ENCODE measurements around the gene TTC13.

Gene TTC13

GRCh38 chr1:230875370-230875769, 103.3 kb downstream of the TTC13 start:
- no peaks in the 10 kb centered on the region for H3K79me2 ChIP-seq (ENCODE audit: control insufficient read depth, insufficient read depth, low read length, unreplicated experiment)
- no peak overlapping the region for H3K4me3 ChIP-seq (ENCODE audit: low read depth, low read length)
- no peaks in the 10 kb centered on the region for H3K36me3 ChIP-seq (ENCODE audit: insufficient read depth, low read length)
- no peaks in the 10 kb centered on the region for H3K27me3 ChIP-seq (ENCODE audit: insufficient read depth, low read length)
- peaks cover 28% of the 10 kb centered on the region for H3K4me1 ChIP-seq (ENCODE audit: control insufficient read depth, insufficient read depth, low read length, unreplicated experiment)
- H2AFZ ChIP-seq (ENCODE audit: low read length, unreplicated experiment) = no peak overlapping the region
- no peak overlapping the region for H3K27ac ChIP-seq (ENCODE audit: low read depth, low read length)

- H3K79me2 ChIP-seq (ENCODE audit: control insufficient read depth, insufficient read depth, low read length, unreplicated experiment) = peaks cover 15% of the 10 kb centered on the region
- no peaks in the 10 kb centered on the region for H3K27me3 ChIP-seq (ENCODE audit: insufficient read depth, low read length)
- H3K4me1 ChIP-seq (ENCODE audit: control insufficient read depth, insufficient read depth, low read length, unreplicated experiment) = peaks cover 20% of the 10 kb centered on the region
- no peaks in the 10 kb centered on the region for H3K36me3 ChIP-seq (ENCODE audit: insufficient read depth, low read length)
- H2AFZ ChIP-seq (ENCODE audit: low read length, unreplicated experiment) = no peak overlapping the region
- H3K27ac ChIP-seq (ENCODE audit: low read depth, low read length) = no peak overlapping the region
- no peak overlapping the region for H3K4me3 ChIP-seq (ENCODE audit: low read depth, low read length)
Observed at GRCh38 chr1:230870916-230871315, 107.7 kb downstream of the TTC13 start.

GRCh38 chr1:230869500-230869899, 109.2 kb downstream of the TTC13 start:
- peak overlapping the region; percentile 28 for H3K27ac ChIP-seq (ENCODE audit: low read depth, low read length)
- H3K79me2 ChIP-seq (ENCODE audit: control insufficient read depth, insufficient read depth, low read length, unreplicated experiment) = peaks cover 26% of the 10 kb centered on the region
- peak overlapping the region; percentile 65 for H2AFZ ChIP-seq (ENCODE audit: low read length, unreplicated experiment)
- peaks cover 23% of the 10 kb centered on the region for H3K4me1 ChIP-seq (ENCODE audit: control insufficient read depth, insufficient read depth, low read length, unreplicated experiment)
- no peaks in the 10 kb centered on the region for H3K27me3 ChIP-seq (ENCODE audit: insufficient read depth, low read length)
- H3K4me3 ChIP-seq (ENCODE audit: low read depth, low read length) = peak overlapping the region; percentile 71
- no peaks in the 10 kb centered on the region for H3K36me3 ChIP-seq (ENCODE audit: insufficient read depth, low read length)

GRCh38 chr1:230868736-230869385, 109.8 kb downstream of the TTC13 start:
- peak overlapping the region; percentile 28 for H3K27ac ChIP-seq (ENCODE audit: low read depth, low read length)
- peak overlapping the region; percentile 65 for H2AFZ ChIP-seq (ENCODE audit: low read length, unreplicated experiment)
- no peaks in the 10 kb centered on the region for H3K36me3 ChIP-seq (ENCODE audit: insufficient read depth, low read length)
- H3K27me3 ChIP-seq (ENCODE audit: insufficient read depth, low read length) = no peaks in the 10 kb centered on the region
- peaks cover 30% of the 10 kb centered on the region for H3K79me2 ChIP-seq (ENCODE audit: control insufficient read depth, insufficient read depth, low read length, unreplicated experiment)
- peaks cover 23% of the 10 kb centered on the region for H3K4me1 ChIP-seq (ENCODE audit: control insufficient read depth, insufficient read depth, low read length, unreplicated experiment)
- H3K4me3 ChIP-seq (ENCODE audit: low read depth, low read length) = peak overlapping the region; percentile 71

GRCh38 chr1:230867903-230868735, 110.5 kb downstream of the TTC13 start, which contains the start of gene C1orf198:
Gene C1orf198, minus strand, starts transcription at chr1:230868521. Its CDS starts 9 bp downstream, at chr1:230868512.
- Histone ChIP-seq H3K79me2 (ENCODE audit: control insufficient read depth, insufficient read depth, low read length, unreplicated experiment) (peaks cover 34% of the 10 kb centered on the region), H3K27ac (ENCODE audit: low read depth, low read length) (peak within 1 kb of the TSS; percentile 54), H3K4me1 (ENCODE audit: control insufficient read depth, insufficient read depth, low read length, unreplicated experiment) (peaks cover 23% of the 10 kb centered on the region), H3K4me3 (ENCODE audit: low read depth, low read length) (peak within 1 kb of the TSS; percentile 87), H2AFZ (ENCODE audit: low read length, unreplicated experiment) (peak within 1 kb of the TSS; percentile 93), H3K27me3 (ENCODE audit: insufficient read depth, low read length) (no peaks in the 10 kb centered on the region), H3K36me3 (ENCODE audit: insufficient read depth, low read length) (no peaks in the 10 kb centered on the region)

GRCh38 chr1:230867101-230867902, 111.4 kb downstream of the TTC13 start:
- Histone ChIP-seq H3K27me3 (ENCODE audit: insufficient read depth, low read length) (no peaks in the 10 kb centered on the region), H3K4me3 (ENCODE audit: low read depth, low read length) (peak overlapping the region; percentile 87), H3K4me1 (ENCODE audit: control insufficient read depth, insufficient read depth, low read length, unreplicated experiment) (peaks cover 30% of the 10 kb centered on the region), H2AFZ (ENCODE audit: low read length, unreplicated experiment) (peak overlapping the region; percentile 93), H3K36me3 (ENCODE audit: insufficient read depth, low read length) (no peaks in the 10 kb centered on the region), H3K79me2 (ENCODE audit: control insufficient read depth, insufficient read depth, low read length, unreplicated experiment) (peaks cover 39% of the 10 kb centered on the region), H3K27ac (ENCODE audit: low read depth, low read length) (peak overlapping the region; percentile 54)

GRCh38 chr1:230866171-230867070, 112.2 kb downstream of the TTC13 start:
- Histone ChIP-seq H3K27ac (ENCODE audit: low read depth, low read length) (peak overlapping the region; percentile 54), H3K79me2 (ENCODE audit: control insufficient read depth, insufficient read depth, low read length, unreplicated experiment) (peaks cover 45% of the 10 kb centered on the region), H3K27me3 (ENCODE audit: insufficient read depth, low read length) (no peaks in the 10 kb centered on the region), H3K36me3 (ENCODE audit: insufficient read depth, low read length) (no peaks in the 10 kb centered on the region), H3K4me1 (ENCODE audit: control insufficient read depth, insufficient read depth, low read length, unreplicated experiment) (peaks cover 31% of the 10 kb centered on the region), H2AFZ (ENCODE audit: low read length, unreplicated experiment) (peak overlapping the region; percentile 93), H3K4me3 (ENCODE audit: low read depth, low read length) (peak overlapping the region; percentile 87)

- Histone ChIP-seq H3K27me3 (ENCODE audit: insufficient read depth, low read length) (no peaks in the 10 kb centered on the region), H3K79me2 (ENCODE audit: control insufficient read depth, insufficient read depth, low read length, unreplicated experiment) (peaks cover 56% of the 10 kb centered on the region), H2AFZ (ENCODE audit: low read length, unreplicated experiment) (no peak overlapping the region), H3K4me3 (ENCODE audit: low read depth, low read length) (no peak overlapping the region), H3K4me1 (ENCODE audit: control insufficient read depth, insufficient read depth, low read length, unreplicated experiment) (peaks cover 31% of the 10 kb centered on the region), H3K36me3 (ENCODE audit: insufficient read depth, low read length) (no peaks in the 10 kb centered on the region), H3K27ac (ENCODE audit: low read depth, low read length) (no peak overlapping the region)
Observed at GRCh38 chr1:230865062-230865817, 113.4 kb downstream of the TTC13 start.

GRCh38 chr1:230864441-230864840, 114.2 kb downstream of the TTC13 start:
- Histone ChIP-seq H3K79me2 (ENCODE audit: control insufficient read depth, insufficient read depth, low read length, unreplicated experiment) (peaks cover 58% of the 10 kb centered on the region), H3K4me3 (ENCODE audit: low read depth, low read length) (no peak overlapping the region), H3K36me3 (ENCODE audit: insufficient read depth, low read length) (no peaks in the 10 kb centered on the region), H2AFZ (ENCODE audit: low read length, unreplicated experiment) (no peak overlapping the region), H3K4me1 (ENCODE audit: control insufficient read depth, insufficient read depth, low read length, unreplicated experiment) (peaks cover 24% of the 10 kb centered on the region), H3K27ac (ENCODE audit: low read depth, low read length) (no peak overlapping the region), H3K27me3 (ENCODE audit: insufficient read depth, low read length) (no peaks in the 10 kb centered on the region)
